Right lobe of liver (tissue), 4 donors: Measurements from ENCODE around the gene RPRD1B.

Experiments used
- CTCF ChIP-seq, 4 donors: fragments of 200-600 bp in 3 of 4; fragments of 450-650 bp in 1 of 4; IDR thresholded peaks; one replicate each; pipeline versions ENCODE4 v1.5.1 to v1.8.0; 2016 to 2022; ENCODE audit warnings: antibody characterized with exemption in 4 of 4, mild to moderate bottlenecking in 2 of 4
- POLR2A ChIP-seq: fragments of 450-650 bp; IDR thresholded peaks from one replicate; pipeline ENCODE4 v1.6.1; 2017; ENCODE audit warnings: antibody characterized with exemption, mild to moderate bottlenecking
- donor health status: DM: no; HTN: no; CAD: no.
- donor health status: DM: no; HTN: no; CAD: no.
- donor health status: DM: no; HTN: yes; CAD: no.

GRCh38 chr20:38083338-38084048 lies 49.9 kb downstream of the RPRD1B start:
- TF ChIP-seq POLR2A = no peak
- no peak for TF ChIP-seq CTCF (IDR thresholded peaks at IDR 0.05)
